Stimulated activated naive B cell treated with anti-CD40 and anti-IgM and Interleukin-4, amounts not matched to agents 10 μg/mL and 1 μg/mL and 100 μg/mL, for 72 hours (primary cell): ENCODE data around the gene CSPG5.

Experiments
- ATAC-seq, 2 donors: fragments of 150-1000 bp; cut with Tn5 transposase; replicated peaks; 2 replicates each; pipeline ENCODE4 v1.10.0; 2021; ENCODE audit warnings: moderate library complexity in 1 of 2
- DNase-seq: peaks from one replicate; pipeline ENCODE4 v3.0.0; 2021
- H3K27ac Mint-ChIP-seq: one replicate; pipeline ENCODE4 v1.8.0; 2022; ENCODE audit warnings: mild to moderate bottlenecking, mixed read lengths
- H3K27me3 Mint-ChIP-seq, 2 donors: one replicate each; pipeline ENCODE4 v1.8.0; 2022; ENCODE audit warnings: mixed read lengths in 2 of 2
- H3K36me3 Mint-ChIP-seq, 2 donors: one replicate each; pipeline ENCODE4 v1.8.0; 2022; ENCODE audit warnings: mixed read lengths in 2 of 2, mild to moderate bottlenecking in 1 of 2
- H3K4me1 Mint-ChIP-seq, 2 donors: one replicate each; pipeline ENCODE4 v1.8.0; 2022; ENCODE audit warnings: mixed read lengths in 2 of 2, mild to moderate bottlenecking in 1 of 2
- H3K4me3 Mint-ChIP-seq, 2 donors: one replicate each; pipeline ENCODE4 v1.8.0; 2022; ENCODE audit warnings: mild to moderate bottlenecking in 2 of 2, mixed read lengths in 2 of 2, moderate library complexity in 1 of 2
- H3K9me3 Mint-ChIP-seq, 2 donors: one replicate each; pipeline ENCODE4 v1.8.0; 2022; ENCODE audit warnings: mixed read lengths in 2 of 2, mild to moderate bottlenecking in 1 of 2

Gene CSPG5, protein sequence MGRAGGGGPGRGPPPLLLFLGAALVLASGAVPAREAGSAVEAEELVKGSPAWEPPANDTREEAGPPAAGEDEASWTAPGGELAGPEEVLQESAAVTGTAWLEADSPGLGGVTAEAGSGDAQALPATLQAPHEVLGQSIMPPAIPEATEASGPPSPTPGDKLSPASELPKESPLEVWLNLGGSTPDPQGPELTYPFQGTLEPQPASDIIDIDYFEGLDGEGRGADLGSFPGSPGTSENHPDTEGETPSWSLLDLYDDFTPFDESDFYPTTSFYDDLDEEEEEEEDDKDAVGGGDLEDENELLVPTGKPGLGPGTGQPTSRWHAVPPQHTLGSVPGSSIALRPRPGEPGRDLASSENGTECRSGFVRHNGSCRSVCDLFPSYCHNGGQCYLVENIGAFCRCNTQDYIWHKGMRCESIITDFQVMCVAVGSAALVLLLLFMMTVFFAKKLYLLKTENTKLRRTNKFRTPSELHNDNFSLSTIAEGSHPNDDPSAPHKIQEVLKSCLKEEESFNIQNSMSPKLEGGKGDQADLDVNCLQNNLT

DNA sequence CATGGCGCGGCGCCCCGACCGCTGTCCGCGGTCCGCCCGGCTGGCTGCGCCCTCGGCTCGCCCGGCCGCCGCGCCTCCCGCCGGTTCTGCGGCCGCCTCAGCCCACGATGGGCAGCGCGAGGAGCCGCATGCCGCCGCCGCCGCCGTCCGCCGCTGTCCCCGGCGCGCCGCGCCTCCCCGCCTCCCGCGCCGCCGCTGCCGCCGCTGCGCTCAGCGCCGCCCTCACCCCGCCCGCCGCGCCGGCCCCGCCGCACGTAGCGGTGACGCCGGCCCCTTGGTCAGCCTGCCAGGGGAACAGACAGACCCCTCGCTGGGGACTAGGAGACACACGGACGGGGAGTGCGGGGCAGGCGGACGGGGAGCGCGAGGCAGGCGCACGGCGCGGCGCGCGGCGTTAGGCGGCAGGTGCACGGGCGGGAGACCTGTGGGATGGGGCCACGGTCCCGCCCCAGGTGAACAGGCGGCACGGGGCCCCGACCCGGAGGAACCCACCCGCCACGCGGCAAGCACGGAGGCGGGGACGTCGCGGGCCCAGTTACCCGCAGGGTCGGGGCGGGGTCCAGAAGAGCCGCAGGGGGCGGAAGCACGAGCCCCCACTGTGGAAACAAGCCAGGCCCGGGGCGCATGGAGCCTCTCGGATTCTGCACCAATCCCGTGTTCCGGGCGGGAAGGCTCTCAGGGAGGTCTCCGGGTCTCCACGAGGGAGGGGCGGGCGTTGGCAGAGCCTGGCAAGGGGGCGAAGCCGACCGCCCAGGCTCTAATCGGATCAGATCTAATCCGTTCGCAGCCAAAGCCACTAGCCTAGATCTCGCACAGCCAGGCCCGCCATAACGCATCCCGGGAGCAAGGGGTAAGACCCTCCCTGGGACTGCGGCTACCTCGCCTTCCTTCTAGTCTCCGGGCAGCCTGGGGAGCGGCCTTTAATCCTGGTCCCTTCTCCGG lies at the start of gene CSPG5:
CSPG5 (minus strand) TSS at position 175 of the 942 bp plus-strand sequence; CDS start at position 3, 172 bp downstream.
- DNase-seq (no peak), ATAC-seq (peak; percentile 54 to 70)

DNA sequence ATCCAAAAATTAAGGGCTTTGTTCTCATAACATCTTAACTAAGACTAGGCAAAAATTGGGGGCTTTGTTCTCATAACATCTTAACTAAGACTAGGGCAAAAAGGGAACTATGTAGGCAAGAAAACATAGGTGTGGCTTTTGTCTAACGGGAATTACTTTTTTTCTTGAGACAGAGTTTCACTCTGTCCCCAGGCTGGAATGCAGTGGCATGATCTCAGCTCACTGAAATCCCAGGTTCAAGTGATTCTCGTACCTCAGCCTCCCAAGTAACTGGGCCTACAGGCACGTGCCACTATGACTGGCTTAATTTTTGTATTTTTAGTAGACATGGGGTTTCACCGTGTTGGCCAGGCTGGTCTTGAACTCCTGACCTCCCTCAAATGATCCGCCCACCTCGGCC lies 49.8 kb upstream of the CSPG5 start:
- peak overlapping the region; percentile 60 for H3K27ac Mint-ChIP-seq
- H3K4me1 Mint-ChIP-seq: peaks cover 0 to 3% of the 10 kb centered on the region in 2 donors
- ATAC-seq (no peak), DNase-seq (no peak)
- no peaks in the 10 kb centered on the region for H3K27me3 Mint-ChIP-seq
- no peak overlapping the region for H3K4me3 Mint-ChIP-seq
- peaks cover 44 to 53% of the 10 kb centered on the region in 2 donors for H3K36me3 Mint-ChIP-seq
- no peaks in the 10 kb centered on the region for H3K9me3 Mint-ChIP-seq

More for the DNA sequence above, at the start of gene CSPG5:
- Mint-ChIP-seq H3K27ac (no peak within 1 kb of the TSS), H3K27me3 (peaks cover 26 to 44% of the 10 kb centered on the region in 2 donors), H3K36me3 (no peaks in the 10 kb centered on the region), H3K4me3 (peak within 1 kb of the TSS; percentile 61 to 76), H3K4me1 (peaks cover 0 to 1% of the 10 kb centered on the region in 2 donors), H3K9me3 (no peaks in the 10 kb centered on the region)

DNA sequence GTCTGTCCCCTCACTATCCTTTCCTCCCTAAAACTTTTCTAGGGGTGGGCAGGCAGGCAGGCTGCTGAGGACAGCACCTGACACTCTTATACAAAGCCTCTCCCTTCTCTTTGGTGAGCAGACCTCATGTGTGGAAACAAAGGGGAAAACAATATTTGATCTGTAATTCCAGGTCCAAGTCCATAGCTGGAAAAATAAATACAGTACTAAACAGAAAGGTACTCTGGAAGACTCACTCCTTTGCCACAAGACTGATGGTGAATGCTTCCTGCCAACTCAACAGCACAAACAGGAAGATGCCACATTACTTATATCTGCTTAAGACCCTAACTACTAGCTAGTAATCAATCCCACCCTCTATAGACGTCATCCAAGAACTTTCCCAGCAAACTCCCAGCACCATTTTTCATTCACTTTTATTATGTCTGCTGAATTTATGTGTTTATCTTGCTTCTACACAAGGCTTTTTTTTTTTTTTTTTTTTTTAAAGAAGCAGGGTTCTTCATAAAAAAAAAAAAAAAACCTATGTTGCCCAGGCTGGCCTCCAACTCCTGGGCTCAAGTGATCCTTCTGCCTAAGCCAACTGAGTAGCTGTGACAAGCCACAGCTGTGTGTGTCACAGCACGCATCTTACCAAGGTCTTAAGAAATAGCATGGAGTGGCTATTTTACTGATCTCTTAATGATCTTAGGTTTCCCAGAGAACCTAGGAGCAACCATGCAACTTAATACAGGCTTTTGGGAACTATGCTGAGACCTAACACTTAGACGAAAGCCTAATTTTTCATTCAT lies 44.2 kb upstream of the CSPG5 start:
- no peak for ATAC-seq
- Mint-ChIP-seq H3K27me3 (no peaks in the 10 kb centered on the region), H3K27ac (no peak overlapping the region), H3K4me3 (no peak overlapping the region), H3K4me1 (no peaks in the 10 kb centered on the region), H3K36me3 (peaks cover 22 to 38% of the 10 kb centered on the region in 2 donors), H3K9me3 (no peaks in the 10 kb centered on the region)
- DNase-seq: no peak

DNA sequence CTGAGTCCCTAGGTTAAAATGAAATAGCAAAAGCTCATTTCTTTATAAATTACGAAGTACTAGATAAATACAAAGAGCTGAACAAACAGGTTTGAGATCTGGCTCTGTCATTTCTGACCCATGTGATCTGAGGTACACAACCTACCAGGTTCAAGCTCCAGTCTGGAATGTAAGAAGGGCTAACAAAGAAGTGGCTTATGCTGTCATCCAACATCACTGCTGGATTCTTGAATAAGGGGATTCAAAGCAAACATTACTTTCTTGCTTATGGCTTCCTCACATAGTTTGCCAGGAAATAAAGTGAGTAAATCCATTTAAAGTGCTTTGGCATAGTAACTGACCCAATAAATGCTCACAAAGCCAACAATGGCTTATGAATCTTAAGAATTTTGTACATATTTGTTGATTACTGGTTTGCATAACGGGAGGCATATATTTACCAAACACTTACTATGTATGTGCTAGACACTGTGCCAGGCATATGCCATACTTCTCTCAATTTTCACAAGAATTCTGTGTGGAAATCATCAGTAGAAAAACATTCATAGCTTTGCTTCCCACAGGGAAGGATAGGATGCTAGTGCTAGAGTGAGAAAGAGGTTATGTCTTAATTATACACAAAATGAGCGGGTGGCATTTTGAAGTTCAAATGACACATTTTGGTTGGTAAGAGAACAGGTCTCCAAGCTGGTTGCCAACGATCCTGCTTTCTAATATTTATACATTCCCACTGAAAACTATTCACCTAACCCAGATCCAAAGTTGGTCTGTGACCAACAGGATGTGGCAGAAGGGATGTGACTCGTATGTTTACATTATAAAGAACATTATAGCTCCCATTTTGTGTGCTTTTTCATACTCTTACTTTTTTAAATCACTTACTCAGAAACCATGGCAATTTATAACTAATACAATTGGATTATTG lies 38.7 kb upstream of the CSPG5 start:
- Mint-ChIP-seq H3K36me3 (peaks cover 27 to 34% of the 10 kb centered on the region in 2 donors), H3K4me3 (no peak overlapping the region), H3K9me3 (no peaks in the 10 kb centered on the region), H3K4me1 (no peaks in the 10 kb centered on the region), H3K27me3 (no peaks in the 10 kb centered on the region), H3K27ac (no peak overlapping the region)
- ATAC-seq (no peak), DNase-seq (no peak)

DNA sequence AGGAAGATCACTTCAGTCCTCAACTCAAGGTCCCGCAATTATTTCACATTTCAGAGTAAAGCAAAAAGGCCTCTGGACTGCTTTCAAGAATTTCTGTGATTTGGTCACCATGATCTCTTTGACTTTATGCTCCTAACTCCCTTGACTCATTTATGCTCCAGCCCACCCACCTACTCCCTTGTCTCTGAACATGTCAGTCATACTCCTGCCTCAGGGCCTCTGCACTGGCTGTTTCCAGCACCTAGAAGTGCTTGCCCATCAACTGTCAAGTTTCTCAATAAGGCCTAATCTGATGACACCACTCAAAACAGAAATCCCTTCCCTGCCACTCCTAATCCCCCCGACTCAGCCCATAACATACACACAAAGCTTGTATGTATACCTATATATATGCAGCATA lies 36.1 kb upstream of the CSPG5 start:
- peaks cover 37 to 41% of the 10 kb centered on the region in 2 donors for H3K36me3 Mint-ChIP-seq
- H3K4me3 Mint-ChIP-seq: no peak overlapping the region

DNA sequence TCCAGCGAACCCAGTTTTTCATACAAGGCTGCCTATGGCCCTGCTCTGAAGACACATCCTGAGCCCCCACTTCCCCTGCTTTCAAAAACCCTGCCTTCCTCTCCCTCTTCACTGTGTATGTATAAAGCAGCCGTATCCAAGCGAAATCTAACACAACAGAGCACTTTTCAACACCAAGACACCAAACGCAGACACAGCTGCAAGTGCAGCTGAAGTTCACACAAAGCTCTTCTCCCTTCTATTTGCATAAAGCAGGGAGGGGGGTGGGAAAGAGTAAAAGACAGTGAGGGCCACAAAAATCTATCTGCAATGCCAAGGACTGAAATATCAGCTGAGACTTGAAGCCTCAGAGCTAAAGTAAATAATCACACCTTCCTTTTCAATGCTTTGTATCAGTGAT lies 35.1 kb upstream of the CSPG5 start:
- DNase-seq (no peak), ATAC-seq (no peak)
- Mint-ChIP-seq H3K4me1 (no peaks in the 10 kb centered on the region), H3K27ac (no peak overlapping the region), H3K36me3 (peaks cover 33 to 40% of the 10 kb centered on the region in 2 donors), H3K9me3 (no peaks in the 10 kb centered on the region), H3K4me3 (no peak overlapping the region), H3K27me3 (no peaks in the 10 kb centered on the region)

More for the DNA sequence above, 36.1 kb upstream of the CSPG5 start:
- no peaks in the 10 kb centered on the region for H3K9me3 Mint-ChIP-seq
- no peaks in the 10 kb centered on the region for H3K4me1 Mint-ChIP-seq
- no peak overlapping the region for H3K27ac Mint-ChIP-seq
- DNase-seq (no peak), ATAC-seq (no peak)
- no peaks in the 10 kb centered on the region for H3K27me3 Mint-ChIP-seq

DNA sequence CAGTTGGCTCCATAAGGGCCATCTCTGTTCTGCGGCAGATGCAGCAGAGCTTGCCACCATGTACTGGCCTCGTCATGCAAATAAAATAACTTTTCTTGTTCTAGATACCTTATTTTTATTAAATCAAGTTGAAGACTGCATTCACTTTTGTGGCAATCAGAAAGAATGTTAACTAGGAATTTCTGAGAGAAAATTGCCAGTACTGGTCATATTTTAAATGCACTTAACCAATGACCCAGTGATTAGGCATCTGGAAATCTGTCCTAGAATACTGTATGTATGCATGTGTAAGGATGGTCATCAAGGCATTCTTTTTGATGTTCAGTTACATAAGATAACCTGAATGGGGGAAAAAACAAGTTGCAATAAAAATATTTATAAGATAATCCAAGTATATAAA lies 34.2 kb upstream of the CSPG5 start:
- no peaks in the 10 kb centered on the region for H3K4me1 Mint-ChIP-seq
- ATAC-seq: no peak
- no peak overlapping the region for H3K27ac Mint-ChIP-seq
- no peak for DNase-seq
- peaks cover 38 to 45% of the 10 kb centered on the region in 2 donors for H3K36me3 Mint-ChIP-seq
- no peak overlapping the region for H3K4me3 Mint-ChIP-seq
- no peaks in the 10 kb centered on the region for H3K9me3 Mint-ChIP-seq
- no peaks in the 10 kb centered on the region for H3K27me3 Mint-ChIP-seq

DNA sequence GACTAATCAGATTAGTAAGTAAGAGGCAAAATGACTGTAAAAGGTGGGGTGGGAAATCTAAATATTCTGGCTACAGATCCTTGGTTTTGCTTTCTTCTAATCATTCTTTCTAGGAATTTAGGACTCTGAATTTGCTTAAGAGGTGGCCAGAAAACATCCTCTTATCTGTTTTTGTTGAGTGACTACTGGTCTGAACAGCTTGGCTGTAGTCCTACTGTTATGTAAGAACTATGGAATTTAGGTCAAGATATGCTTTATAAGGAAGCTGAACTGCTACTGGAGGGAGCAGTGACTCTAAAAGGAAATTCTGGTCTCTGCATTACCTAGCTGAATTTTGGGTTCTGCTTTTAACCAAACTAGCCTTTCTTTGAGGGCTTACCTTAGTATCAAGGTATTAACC lies 33.5 kb upstream of the CSPG5 start:
- Mint-ChIP-seq H3K9me3 (no peaks in the 10 kb centered on the region), H3K36me3 (peaks cover 31 to 40% of the 10 kb centered on the region in 2 donors), H3K27ac (peak overlapping the region; percentile 32), H3K27me3 (no peaks in the 10 kb centered on the region), H3K4me3 (no peak overlapping the region), H3K4me1 (no peaks in the 10 kb centered on the region)
- ATAC-seq (no peak), DNase-seq (no peak)

DNA sequence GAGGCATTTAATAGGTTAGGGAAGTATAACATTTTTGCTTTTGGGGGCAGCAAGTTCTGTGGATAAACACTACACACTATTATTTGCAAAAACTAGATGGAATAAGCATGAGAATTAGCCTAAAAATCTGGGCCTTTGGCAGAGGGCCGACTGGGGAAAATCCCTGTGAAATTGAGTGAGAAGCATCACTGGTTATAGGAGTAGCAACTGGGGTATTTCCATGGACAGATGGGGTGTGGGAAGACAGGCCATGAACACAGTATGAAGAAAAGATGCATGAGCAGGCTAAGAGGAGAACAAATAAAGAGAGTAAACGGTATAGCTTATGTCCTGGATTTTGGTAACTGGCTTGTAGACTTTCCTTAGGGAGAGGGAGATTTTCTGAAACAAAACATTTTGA lies 32.9 kb upstream of the CSPG5 start:
- H3K9me3 Mint-ChIP-seq: no peaks in the 10 kb centered on the region
- peaks cover 31 to 39% of the 10 kb centered on the region in 2 donors for H3K36me3 Mint-ChIP-seq
- no peaks in the 10 kb centered on the region for H3K27me3 Mint-ChIP-seq
- H3K4me3 Mint-ChIP-seq: no peak overlapping the region
- peak overlapping the region; percentile 32 for H3K27ac Mint-ChIP-seq
- ATAC-seq (no peak), DNase-seq (no peak)
- no peaks in the 10 kb centered on the region for H3K4me1 Mint-ChIP-seq

DNA sequence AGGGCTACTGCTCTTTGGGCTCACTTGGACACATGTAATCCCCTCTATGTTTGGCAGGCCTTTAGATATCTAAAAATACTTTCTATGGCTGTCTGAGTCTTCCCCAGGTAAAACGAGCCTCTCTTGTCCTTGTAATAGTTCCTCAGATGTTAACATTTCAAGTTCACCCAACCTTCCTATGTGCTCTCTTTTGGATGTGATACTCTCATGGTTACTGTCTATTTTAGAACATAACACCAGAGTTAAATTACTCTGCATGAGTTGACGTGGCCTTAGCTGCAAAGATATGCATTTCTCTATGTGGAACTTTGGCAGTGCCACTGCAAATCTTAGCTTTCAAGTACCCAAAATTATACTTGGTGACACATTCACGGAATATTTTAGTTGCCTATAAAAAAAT lies 31.9 kb upstream of the CSPG5 start:
- Mint-ChIP-seq H3K36me3 (peaks cover 33 to 45% of the 10 kb centered on the region in 2 donors), H3K4me1 (no peaks in the 10 kb centered on the region), H3K4me3 (no peak overlapping the region), H3K27me3 (no peaks in the 10 kb centered on the region), H3K27ac (no peak overlapping the region), H3K9me3 (no peaks in the 10 kb centered on the region)
- ATAC-seq (no peak), DNase-seq (no peak)

DNA sequence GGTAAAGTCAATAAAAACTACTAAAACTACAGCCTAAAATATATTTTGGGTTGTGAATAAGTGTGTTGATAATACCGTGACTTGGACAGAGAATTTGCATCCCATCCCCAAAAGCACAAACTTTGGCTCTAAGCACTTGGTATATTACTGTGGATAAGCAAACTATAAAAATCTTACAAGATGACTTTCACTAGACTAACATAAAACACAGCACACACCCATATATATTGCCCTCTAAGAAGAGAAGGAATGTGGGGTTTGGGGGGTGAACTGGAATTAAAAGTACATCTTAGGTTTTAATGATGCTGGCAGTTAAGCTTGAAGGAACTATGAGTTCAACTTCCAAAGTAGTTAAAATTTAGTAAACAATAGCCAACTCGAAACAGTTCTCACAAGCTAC lies 28.7 kb upstream of the CSPG5 start:
- peaks cover 48 to 68% of the 10 kb centered on the region in 2 donors for H3K36me3 Mint-ChIP-seq
- no peak overlapping the region for H3K27ac Mint-ChIP-seq
- DNase-seq (no peak), ATAC-seq (no peak)
- H3K4me1 Mint-ChIP-seq: no peaks in the 10 kb centered on the region
- no peaks in the 10 kb centered on the region for H3K9me3 Mint-ChIP-seq
- no peaks in the 10 kb centered on the region for H3K27me3 Mint-ChIP-seq
- H3K4me3 Mint-ChIP-seq: no peak overlapping the region

DNA sequence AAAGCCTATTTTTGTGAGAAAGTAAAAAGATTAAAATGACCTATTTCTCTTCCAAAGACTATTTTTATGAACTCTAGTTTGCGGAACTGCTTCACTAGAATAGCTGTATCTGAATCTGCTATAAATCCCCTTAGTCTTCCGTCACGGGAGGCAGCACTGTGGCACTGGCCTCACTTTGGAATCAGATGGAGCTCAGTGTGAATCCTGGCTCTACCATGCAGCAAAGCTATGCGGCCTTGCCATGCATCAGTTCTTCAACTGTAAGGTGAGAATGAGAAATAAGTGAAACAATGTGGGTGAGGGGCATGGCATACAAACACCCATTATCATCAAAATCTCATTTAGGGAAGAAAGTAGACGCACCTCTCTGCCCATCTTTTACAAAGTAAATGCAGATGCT lies 27.5 kb upstream of the CSPG5 start:
- no peak for ATAC-seq

DNA sequence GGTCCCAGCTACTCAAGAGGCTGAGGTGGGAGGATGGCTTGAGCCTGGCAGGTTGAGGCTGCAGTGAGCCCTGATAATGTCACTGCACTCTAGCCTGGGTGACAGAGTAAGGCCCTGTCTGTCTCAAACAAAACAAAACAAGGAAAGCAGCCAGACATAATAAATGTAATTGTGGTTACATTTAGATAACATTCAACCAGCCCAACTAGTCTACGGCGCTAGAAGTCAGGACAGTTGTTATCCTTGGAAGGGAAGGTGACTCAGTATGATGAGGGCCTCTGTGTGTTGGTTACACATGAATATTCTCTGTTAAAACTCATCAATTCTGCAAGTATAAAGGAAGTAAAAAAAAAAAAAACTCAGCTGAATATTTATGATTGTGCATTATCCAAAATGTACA lies 27.0 kb upstream of the CSPG5 start:
- Mint-ChIP-seq H3K4me1 (no peaks in the 10 kb centered on the region), H3K36me3 (peaks cover 43 to 68% of the 10 kb centered on the region in 2 donors), H3K27ac (peak overlapping the region; percentile 76), H3K9me3 (no peaks in the 10 kb centered on the region), H3K27me3 (no peaks in the 10 kb centered on the region), H3K4me3 (no peak overlapping the region)
- DNase-seq (no peak), ATAC-seq (no peak)

More for the DNA sequence above, 27.5 kb upstream of the CSPG5 start:
- H3K4me1 Mint-ChIP-seq: no peaks in the 10 kb centered on the region
- DNase-seq: no peak
- no peaks in the 10 kb centered on the region for H3K9me3 Mint-ChIP-seq
- no peak overlapping the region for H3K27ac Mint-ChIP-seq
- H3K4me3 Mint-ChIP-seq: no peak overlapping the region
- peaks cover 45 to 66% of the 10 kb centered on the region in 2 donors for H3K36me3 Mint-ChIP-seq
- no peaks in the 10 kb centered on the region for H3K27me3 Mint-ChIP-seq
